Retinal pigment epithelial cell (primary cell): ENCODE results near the gene OLIG1.

Source experiments
- DNase-seq: peaks from one replicate; pipeline ENCODE4 v3.0.0-alpha.2; 2010; ENCODE audit warnings: low read depth
- H3K4me3 ChIP-seq: 2 replicates; pipeline ENCODE4 v1.5.1; 2011; ENCODE audit warnings: mild to moderate bottlenecking, low read length, control low read depth, moderate library complexity
- CTCF ChIP-seq: conservative IDR thresholded peaks from 2 replicates; pipeline ENCODE4 v1.5.1; 2011; ENCODE audit warnings: low read depth, low read length, control low read depth, inconsistent platforms

OLIG1 gene

GRCh38 chr21:33109574-33110339, 39.8 kb downstream of the OLIG1 start:
- no peak for DNase-seq
- TF ChIP-seq CTCF: no peak
- H3K4me3 ChIP-seq: no peak overlapping the region

GRCh38 chr21:33110340-33110715, 40.4 kb downstream of the OLIG1 start:
- TF ChIP-seq CTCF: no peak
- H3K4me3 ChIP-seq: no peak overlapping the region
- DNase-seq: no peak

- no peak for DNase-seq
- TF ChIP-seq CTCF: no peak
- no peak overlapping the region for H3K4me3 ChIP-seq
Measured at GRCh38 chr21:33111577-33111976, 41.6 kb downstream of the OLIG1 start.

- no peak for TF ChIP-seq CTCF
- H3K4me3 ChIP-seq: no peak overlapping the region
- DNase-seq: no peak
Measured at GRCh38 chr21:33112151-33112550, 42.2 kb downstream of the OLIG1 start.

GRCh38 chr21:33112681-33113080, 42.7 kb downstream of the OLIG1 start:
- no peak overlapping the region for H3K4me3 ChIP-seq
- no peak for TF ChIP-seq CTCF
- DNase-seq: no peak

- TF ChIP-seq CTCF: no peak
- H3K4me3 ChIP-seq: no peak overlapping the region
Measured at GRCh38 chr21:33113131-33113530, 43.2 kb downstream of the OLIG1 start.

GRCh38 chr21:33114276-33114675, 44.3 kb downstream of the OLIG1 start:
- no peak for TF ChIP-seq CTCF
- H3K4me3 ChIP-seq: no peak overlapping the region
- no peak for DNase-seq

More at GRCh38 chr21:33113131-33113530, 43.2 kb downstream of the OLIG1 start:
- no peak for DNase-seq
